WTC11 (cell line): ENCODE measurements around the gene DUSP6.

Experiments used
- ATF1 ChIP-seq: sonication (generic); formaldehyde crosslinking; IDR thresholded peaks from 2 replicates; pipeline ENCODE4 v1.8.1; 2023; ENCODE audit warnings: mild to moderate bottlenecking, moderate library complexity, missing genetic modification reagents
- ATF3 ChIP-seq: sonication (generic); formaldehyde crosslinking; conservative IDR thresholded peaks from 2 replicates; pipeline ENCODE4 v1.8.1; 2022; ENCODE audit warnings: mild to moderate bottlenecking, missing genetic modification reagents
- CTCF ChIP-seq: fragments of 200-600 bp; IDR thresholded peaks from 2 replicates; pipeline ENCODE4 v1.8.0; 2022; ENCODE audit warnings: antibody characterized with exemption
- ESRRA ChIP-seq: sonication (generic); formaldehyde crosslinking; IDR thresholded peaks from 2 replicates; pipeline ENCODE4 v1.8.1; 2022; ENCODE audit warnings: mild to moderate bottlenecking, missing genetic modification reagents, borderline replicate concordance
- FOXJ3 ChIP-seq: sonication (generic); formaldehyde crosslinking; IDR thresholded peaks from 2 replicates; pipeline ENCODE4 v1.9.0; 2021; ENCODE audit warnings: missing genetic modification reagents, mild to moderate bottlenecking, borderline replicate concordance
- GABPB1 ChIP-seq: sonication (generic); formaldehyde crosslinking; IDR thresholded peaks from 2 replicates; pipeline ENCODE4 v1.8.1; 2023; ENCODE audit warnings: mild to moderate bottlenecking, missing genetic modification reagents
- IRF2 ChIP-seq: sonication (generic); formaldehyde crosslinking; IDR thresholded peaks from 2 replicates; pipeline ENCODE4 v1.8.0; 2022; ENCODE audit warnings: low read depth, missing genetic modification reagents, borderline replicate concordance
- MLX ChIP-seq: sonication (generic); formaldehyde crosslinking; IDR thresholded peaks from 2 replicates; pipeline ENCODE4 v1.8.1; 2023; ENCODE audit warnings: mild to moderate bottlenecking, missing genetic modification reagents, moderate library complexity
- SMAD3 ChIP-seq: sonication (generic); formaldehyde crosslinking; IDR thresholded peaks from 2 replicates; pipeline ENCODE4 v1.8.0; 2022; ENCODE audit warnings: missing genetic modification reagents, mild to moderate bottlenecking, borderline replicate concordance
- USF1 ChIP-seq: sonication (generic); formaldehyde crosslinking; IDR thresholded peaks from 2 replicates; pipeline ENCODE4 v1.8.0; 2022; ENCODE audit warnings: mild to moderate bottlenecking, missing genetic modification reagents
- ZBTB43 ChIP-seq: sonication (generic); formaldehyde crosslinking; IDR thresholded peaks from 2 replicates; pipeline ENCODE4 v1.8.1; 2023; ENCODE audit warnings: mild to moderate bottlenecking, missing genetic modification reagents
- ZNF138 ChIP-seq: sonication (generic); formaldehyde crosslinking; conservative IDR thresholded peaks from 2 replicates; pipeline ENCODE4 v1.8.1; 2022; ENCODE audit warnings: mild to moderate bottlenecking, moderate library complexity, missing genetic modification reagents
- ZNF317 ChIP-seq: sonication (generic); formaldehyde crosslinking; IDR thresholded peaks from 2 replicates; pipeline ENCODE4 v1.8.1; 2023; ENCODE audit warnings: low read depth, mild to moderate bottlenecking, moderate library complexity, missing genetic modification reagents, borderline replicate concordance

- TF ChIP-seq ZNF138 (CRISPR knock-in tag) = no peak
- no peak for TF ChIP-seq GABPB1 (CRISPR knock-in tag)
- TF ChIP-seq ATF1 (CRISPR knock-in tag) = no peak
- no peak for TF ChIP-seq CTCF
- TF ChIP-seq MLX (CRISPR knock-in tag) = no peak
- TF ChIP-seq SMAD3 (CRISPR knock-in tag) = no peak
- TF ChIP-seq IRF2 (CRISPR knock-in tag) = no peak
- TF ChIP-seq ZNF317 (CRISPR knock-in tag) = no peak
- no peak for TF ChIP-seq FOXJ3 (CRISPR knock-in tag)
- no peak for TF ChIP-seq ZBTB43 (CRISPR knock-in tag)
- no peak for TF ChIP-seq ESRRA
- TF ChIP-seq ATF3 (CRISPR knock-in tag) = no peak
- no peak for TF ChIP-seq USF1
Measured at GRCh38 chr12:89370850-89371249, 18.5 kb upstream of the DUSP6 start.
